K562 (cell line): ENCODE measurements around the gene TEKT2. TPM values are rescaled to one million over a fixed set of nuclear protein-coding genes. Genes with fewer than 3 reads are reported as not detected.
A peak's percentile ranks its signal among the peaks of the same experiment; 100 is the strongest.

ENCODE experiments used
- C11orf30 ChIP-seq: fragments of 450-650 bp; IDR thresholded peaks from 2 replicates; pipeline ENCODE4 v1.6.1; 2016; ENCODE audit warnings: low read depth, mild to moderate bottlenecking
- CREM ChIP-seq: IDR thresholded peaks from 2 replicates; pipeline ENCODE4 v1.6.1; 2014; ENCODE audit warnings: antibody characterized with exemption, low read depth
- JUNB ChIP-seq: fragments of 450-650 bp; formaldehyde crosslinking; conservative IDR thresholded peaks from 2 replicates; pipeline ENCODE4 v1.4.0; 2020; ENCODE audit warnings: mild to moderate bottlenecking
- MAFG ChIP-seq: fragments of 450-650 bp; conservative IDR thresholded peaks from 2 replicates; pipeline ENCODE4 v1.6.1; 2016; ENCODE audit warnings: missing genetic modification characterization, missing compliant biosample characterization
- MAFK ChIP-seq: IDR thresholded peaks from 2 replicates; pipeline ENCODE4 v1.6.1; 2011; ENCODE audit warnings: low read length, improper control_type of control experiment
- NUFIP1 ChIP-seq: fragments of 450-650 bp; IDR thresholded peaks from 2 replicates; pipeline ENCODE4 v1.6.1; 2018; ENCODE audit not compliant: partially characterized antibody
- PPARD ChIP-seq: fragments of 250-450 bp; sonication (Bioruptor Pico); IDR thresholded peaks from 2 replicates; pipeline ENCODE4 v1.8.0; 2022; ENCODE audit warnings: inconsistent platforms, mild to moderate bottlenecking, moderate library complexity
- PTTG1 ChIP-seq: fragments of 450-650 bp; IDR thresholded peaks from 2 replicates; pipeline ENCODE4 v1.6.1; 2016; ENCODE audit warnings: low read depth, mild to moderate bottlenecking, missing genetic modification characterization, missing compliant biosample characterization
- PYGO2 ChIP-seq: fragments of 450-650 bp; IDR thresholded peaks from 2 replicates; pipeline ENCODE4 v1.6.1; 2016; ENCODE audit warnings: mild to moderate bottlenecking, missing genetic modification characterization, moderate library complexity, missing compliant biosample characterization
- SIN3B ChIP-seq: fragments of 450-650 bp; IDR thresholded peaks from 2 replicates; pipeline ENCODE4 v1.6.1; 2017; ENCODE audit warnings: low read depth, mild to moderate bottlenecking, moderate library complexity
- TAL1 ChIP-seq: fragments of 450-650 bp; IDR thresholded peaks from 2 replicates; pipeline ENCODE4 v1.6.1; 2016; ENCODE audit warnings: mild to moderate bottlenecking
- TEAD2 ChIP-seq: fragments of 450-650 bp; IDR thresholded peaks from 2 replicates; pipeline ENCODE4 v1.6.1; 2016; ENCODE audit warnings: missing genetic modification characterization, control low read depth, missing compliant biosample characterization
- TRIM24 ChIP-seq, 2 experiments: fragments of 450-650 bp; IDR thresholded peaks; 2 replicates each; pipeline ENCODE4 v1.6.1; 2016
- ZFP36 ChIP-seq: fragments of 150-350 bp; IDR thresholded peaks from 2 replicates; pipeline ENCODE4 v1.6.1; 2018; ENCODE audit warnings: low read length, low read depth; ENCODE audit not compliant: partially characterized antibody
- ZNF316 ChIP-seq: fragments of 450-650 bp; IDR thresholded peaks from 2 replicates; pipeline ENCODE4 v1.6.1; 2016
- ZNF384 ChIP-seq: IDR thresholded peaks from 2 replicates; pipeline ENCODE4 v1.6.1; 2012; ENCODE audit warnings: low read depth, low read length, improper control_type of control experiment
- ZNF583 ChIP-seq: fragments of 250-450 bp; sonication (Bioruptor Pico); IDR thresholded peaks from 2 replicates; pipeline ENCODE4 v1.4.0; 2020
- ZNF785 ChIP-seq: fragments of 250-450 bp; sonication (Bioruptor Pico); IDR thresholded peaks from 2 replicates; pipeline ENCODE4 v1.4.0; 2020; ENCODE audit warnings: mild to moderate bottlenecking
- polyA plus RNA-seq, 8 experiments: library from polyadenylated mRNA; depleted of rRNA in 4 of 8; stranded (reverse) in 5 of 8; unstranded in 3 of 8; fragments of >200 nt; fragmentation: Nextera tagmentation in 2 of 8; fragmentation: Illumina TruSeq in 1 of 8; extraction: Ambion mirVana in 2 of 8; extraction: Trizol in 1 of 8; gene quantifications; 2 replicates each; pipeline versions ENCODE4 v1.2.1 to v1.2.3, GENCODE V29; 2011 to 2014; ENCODE audit warnings: inconsistent platforms in 1 of 8, missing spikeins in 1 of 8
- total RNA-seq, 7 experiments: library from RNA; depleted of rRNA in 6 of 7; stranded (reverse); fragments of >200 nt in 6 of 7; fragmentation: Illumina TruSeq in 2 of 7; extraction: Trizol in 2 of 7; gene quantifications; 2 replicates each; pipeline versions ENCODE4 v1.2.1 to v1.2.3, GENCODE V29; 2011 to 2021; ENCODE audit warnings: low replicate concordance in 1 of 7
- TF ChIP-seq, protein P1 (sequence below): sonication (generic); formaldehyde crosslinking; IDR thresholded peaks from 2 replicates; pipeline ENCODE4 v1.8.0; 2022; ENCODE audit warnings: missing genetic modification reagents, mild to moderate bottlenecking, borderline replicate concordance

The TEKT2 gene
- total and polyA plus RNA-seq, 9 of the 15 experiments (the other 6 are each of a cell fraction or from before 2014, with no cell fraction given) = 0.06 to 0.94 (median 0.30) TPM; not detected in 1

DNA sequence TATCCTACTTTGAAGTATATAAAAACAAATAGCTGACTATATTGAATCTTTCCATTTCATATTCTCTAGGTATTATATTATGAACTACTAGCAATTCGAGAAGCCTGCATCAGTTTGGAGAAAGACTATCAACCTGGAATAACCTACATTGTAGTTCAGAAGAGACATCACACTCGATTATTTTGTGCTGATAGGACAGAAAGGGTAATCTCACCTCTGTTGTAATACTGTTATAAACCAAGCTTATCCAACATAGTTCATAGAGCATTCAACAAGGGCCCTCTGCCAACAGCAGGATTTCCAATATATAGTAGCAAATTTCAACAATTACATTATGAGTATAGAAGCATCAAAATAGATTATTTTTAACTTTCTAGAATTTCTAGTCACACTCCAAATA, 43.7 kb upstream of the TEKT2 start (continued):
- TF ChIP-seq MAFG (peak; percentile 20; the same call in 1 of the 2 replicates), ZNF316 (peak; percentile 82), MAFK (peak; percentile 20; the same call in 1 of the 2 replicates), ZFP36 (no peak), ZNF785 (CRISPR knock-in tag) (no peak), JUNB (CRISPR knock-in tag) (no peak), TRIM24 (IDR thresholded peaks at IDR 0.05) (no peak), PTTG1 (no peak), TAL1 (no peak), CREM (no peak), PPARD (CRISPR knock-in tag) (no peak), C11orf30 (peak; percentile 56), ZNF384 (no peak), ZNF583 (CRISPR knock-in tag) (no peak), TEAD2 (tag) (no peak), NUFIP1 (no peak), SIN3B (no peak), PYGO2 (no peak)
- TF ChIP-seq, protein P1, sequence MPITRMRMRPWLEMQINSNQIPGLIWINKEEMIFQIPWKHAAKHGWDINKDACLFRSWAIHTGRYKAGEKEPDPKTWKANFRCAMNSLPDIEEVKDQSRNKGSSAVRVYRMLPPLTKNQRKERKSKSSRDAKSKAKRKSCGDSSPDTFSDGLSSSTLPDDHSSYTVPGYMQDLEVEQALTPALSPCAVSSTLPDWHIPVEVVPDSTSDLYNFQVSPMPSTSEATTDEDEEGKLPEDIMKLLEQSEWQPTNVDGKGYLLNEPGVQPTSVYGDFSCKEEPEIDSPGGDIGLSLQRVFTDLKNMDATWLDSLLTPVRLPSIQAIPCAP = no peak
